22Rv1 (cell line): ENCODE measurements around the gene CASKIN2.

Experiments used
- CTCF ChIP-seq: fragments of 450-650 bp; IDR thresholded peaks from 2 replicates; pipeline ENCODE4 v1.5.1; 2017; ENCODE audit warnings: mild to moderate bottlenecking
- ZFX ChIP-seq: fragments of 450-650 bp; IDR thresholded peaks from 2 replicates; pipeline ENCODE4 v1.6.1; 2017; ENCODE audit warnings: antibody characterized with exemption, borderline replicate concordance

DNA sequence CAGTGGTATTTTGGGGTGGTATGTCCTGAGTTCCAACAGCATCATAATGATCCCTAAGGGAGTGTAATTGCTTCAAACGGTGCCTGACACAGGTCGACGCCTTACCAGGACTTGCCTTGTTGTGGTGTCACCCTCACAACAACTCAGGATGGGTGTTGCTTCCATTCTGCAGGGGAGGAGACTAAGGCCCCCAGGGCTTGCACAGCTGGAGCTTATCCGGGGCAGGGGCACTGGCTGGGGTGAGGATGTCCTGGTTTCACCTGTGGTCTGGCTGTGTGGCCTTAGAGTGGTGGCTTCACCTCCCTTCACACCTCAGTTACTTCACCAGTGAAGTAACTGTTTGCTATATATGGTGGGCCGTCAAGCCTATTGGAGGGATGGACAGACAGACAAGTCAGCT lies 33.5 kb upstream of the CASKIN2 start:
- TF ChIP-seq CTCF (no peak), ZFX (no peak)
